NCI-H1048 (cell line): ENCODE data around the gene A4GNT.
"Not testable (repeated sequence)": the region's sequence is repeated elsewhere in the genome, so short reads cannot be mapped to it uniquely, and the experiment has no call there.

Source experiments
- DNase-seq: peaks from one replicate; lab custom pipeline; 2025; lab: John Stamatoyannopoulos, UW

A4GNT gene

DNA sequence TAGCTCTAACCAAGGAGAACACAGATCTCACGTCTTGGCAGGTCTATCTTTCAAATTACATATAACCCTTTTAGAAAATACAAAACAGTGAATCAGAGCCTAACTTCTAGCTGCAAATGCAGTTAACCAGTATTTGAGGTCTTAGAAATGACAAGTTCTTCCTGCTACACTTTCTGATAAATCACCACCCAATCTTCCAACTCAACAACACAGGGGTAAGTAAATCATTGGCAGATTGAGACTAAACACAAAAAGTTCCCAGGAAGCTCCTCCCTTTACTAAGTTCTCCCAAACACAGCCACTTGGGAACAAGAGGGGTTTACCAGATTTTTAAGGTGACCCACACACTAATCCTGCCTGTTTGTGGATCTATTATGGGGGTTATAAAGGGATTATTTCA, at the start of gene A4GNT:
A4GNT (minus strand) TSS at position 152 of the 400 bp plus-strand sequence. CDS start 1,134 bp downstream, outside the sequence.
- DNase-seq, result no peak

DNA sequence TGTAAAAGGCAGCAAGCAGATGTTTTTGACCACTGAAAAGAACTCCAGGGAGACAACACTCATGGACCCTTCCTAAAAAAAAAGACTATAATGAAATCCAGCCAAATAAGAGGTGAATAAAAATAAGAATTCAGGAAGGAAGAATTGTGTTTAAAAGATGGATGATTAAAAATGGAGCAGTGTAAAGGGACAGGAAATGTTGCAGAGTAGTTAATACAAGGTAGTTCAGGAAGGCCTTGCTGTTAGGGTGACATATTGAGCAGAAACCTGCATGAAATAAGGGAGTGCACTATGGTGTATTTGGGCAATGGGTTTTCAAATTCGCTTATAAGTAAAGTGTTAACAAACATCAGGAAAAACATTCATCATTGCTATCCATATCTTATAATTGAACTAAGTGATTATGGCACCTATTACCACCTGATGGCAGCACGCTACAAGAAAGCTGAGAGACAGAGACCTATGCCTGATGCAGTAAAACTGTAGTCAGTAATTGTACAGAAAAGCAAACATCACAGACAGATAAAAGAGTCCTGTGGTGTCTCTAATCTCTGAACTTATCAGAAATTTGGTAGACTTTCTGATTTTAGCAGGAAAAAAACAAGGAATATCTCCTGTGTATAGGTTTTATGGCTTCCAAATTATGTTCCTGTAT, 48.3 kb upstream of the A4GNT start:
- no peak for DNase-seq

- peak; percentile 90 for DNase-seq
Measured at GRCh38 chr3:138174421-138175131, 42.4 kb upstream of the A4GNT start, which contains the start of gene DBR1. Gene DBR1, minus strand, starts transcription at chr3:138174921. Its CDS starts 126 bp downstream, at chr3:138174795.

GRCh38 chr3:138173769-138174420, 41.7 kb upstream of the A4GNT start:
- no peak for DNase-seq

- no peak for DNase-seq
Measured at GRCh38 chr3:138172625-138173024, 40.4 kb upstream of the A4GNT start.

- DNase-seq, result no peak
Measured at GRCh38 chr3:138165061-138165460, 32.9 kb upstream of the A4GNT start.

DNA sequence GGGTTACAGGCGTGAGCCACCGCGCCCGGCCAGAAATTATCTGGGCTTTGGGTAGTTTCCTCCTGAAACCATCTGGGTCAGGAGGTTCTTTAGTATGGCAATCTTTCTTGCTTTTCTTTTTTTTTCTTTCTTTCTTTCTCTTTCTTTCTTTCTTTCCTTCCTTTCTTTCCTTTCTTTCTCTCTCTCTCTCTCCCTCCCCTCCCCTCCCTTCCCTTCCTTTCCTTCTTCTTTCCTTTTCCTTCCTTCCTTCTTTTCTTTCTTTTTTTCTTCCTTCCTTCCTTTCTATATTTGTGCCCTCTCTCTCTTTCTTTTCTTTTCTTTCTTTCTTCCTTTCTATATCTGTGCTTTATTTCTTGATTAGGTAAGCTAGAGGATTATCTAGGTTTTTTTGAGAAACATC, 25.6 kb upstream of the A4GNT start:
- no peak for DNase-seq

DNA sequence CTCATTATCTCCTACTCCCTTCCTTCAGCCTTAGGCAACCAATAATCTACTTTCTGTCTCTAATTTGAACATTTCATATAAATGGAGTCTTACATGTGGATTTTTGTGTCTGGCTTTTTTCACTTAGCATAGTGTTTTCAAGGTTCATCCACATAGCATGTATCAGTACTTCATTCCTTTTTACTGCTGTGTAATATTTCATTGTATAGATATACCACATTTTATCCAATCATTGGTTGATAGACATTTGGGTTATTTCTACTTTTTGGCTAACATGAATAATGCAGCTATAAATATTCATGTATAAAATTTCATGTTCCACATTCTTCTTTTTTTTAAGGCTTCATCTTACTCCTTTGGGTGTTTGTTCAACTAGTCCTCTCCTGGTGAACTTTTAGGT, 22.3 kb upstream of the A4GNT start:
- no peak for DNase-seq

- no peak for DNase-seq
Measured at GRCh38 chr3:138148503-138148902, 16.3 kb upstream of the A4GNT start.

DNA sequence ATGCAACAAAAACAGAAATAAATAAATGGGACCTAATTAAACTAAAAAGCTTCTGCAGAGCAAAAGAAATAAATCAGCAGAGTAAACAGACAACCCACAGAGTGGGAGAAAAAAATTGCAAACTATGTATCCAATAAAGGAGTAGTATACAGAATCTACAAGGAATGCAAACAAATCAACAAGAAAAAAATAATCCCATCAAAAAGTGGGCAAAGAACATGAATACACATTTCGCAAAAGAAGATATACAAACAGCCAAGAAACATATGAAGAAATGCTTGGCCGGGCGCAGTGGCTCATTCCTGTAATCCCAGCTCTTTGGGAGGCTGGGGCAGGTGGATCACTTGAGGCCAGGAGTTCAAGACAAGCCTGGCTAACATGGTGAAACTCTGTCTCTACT, 10.0 kb upstream of the A4GNT start:
- not testable (repeated sequence) for DNase-seq

DNA sequence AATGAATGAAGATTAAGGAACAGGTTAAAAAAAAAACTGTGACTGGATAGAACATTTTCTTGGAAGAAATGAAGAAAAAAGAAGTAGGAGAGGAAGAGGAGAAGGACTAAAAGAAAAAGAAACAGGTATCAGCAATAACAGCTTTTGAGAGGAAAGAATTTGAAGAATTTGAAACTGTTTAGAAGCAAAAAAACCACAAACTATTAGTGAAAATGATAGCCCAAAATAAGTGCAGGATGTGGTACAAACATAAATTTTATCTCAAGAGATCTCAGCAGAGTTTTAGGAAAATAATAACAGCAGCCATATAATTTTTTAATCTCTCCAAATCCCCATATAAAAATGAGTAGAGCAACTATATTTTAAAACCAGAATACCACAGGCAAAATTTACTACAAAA, 8.8 kb upstream of the A4GNT start:
- DNase-seq, result no peak

DNA sequence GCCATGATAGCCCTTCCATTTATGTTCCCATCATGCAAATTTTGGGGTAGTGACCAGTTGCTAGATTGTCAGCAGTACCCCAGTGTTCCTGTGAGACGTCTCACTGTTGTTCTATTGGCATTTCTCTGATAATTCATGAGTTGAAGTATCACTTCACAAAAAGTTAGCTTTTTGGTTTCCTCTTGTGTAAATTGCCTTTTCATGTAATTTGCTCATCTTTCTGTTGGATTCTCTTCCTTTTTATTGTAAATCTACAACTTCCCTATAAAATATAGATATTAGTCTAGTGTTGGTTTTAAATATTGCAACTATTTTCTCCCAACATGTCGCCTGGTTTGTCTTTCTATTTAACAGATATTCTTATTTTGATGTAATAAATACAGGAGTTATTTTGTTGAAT, 7.5 kb upstream of the A4GNT start:
- no peak for DNase-seq

GRCh38 chr3:138137861-138138260, 5.7 kb upstream of the A4GNT start:
- no peak for DNase-seq

GRCh38 chr3:138136201-138136600, 4.0 kb upstream of the A4GNT start:
- no peak for DNase-seq

DNA sequence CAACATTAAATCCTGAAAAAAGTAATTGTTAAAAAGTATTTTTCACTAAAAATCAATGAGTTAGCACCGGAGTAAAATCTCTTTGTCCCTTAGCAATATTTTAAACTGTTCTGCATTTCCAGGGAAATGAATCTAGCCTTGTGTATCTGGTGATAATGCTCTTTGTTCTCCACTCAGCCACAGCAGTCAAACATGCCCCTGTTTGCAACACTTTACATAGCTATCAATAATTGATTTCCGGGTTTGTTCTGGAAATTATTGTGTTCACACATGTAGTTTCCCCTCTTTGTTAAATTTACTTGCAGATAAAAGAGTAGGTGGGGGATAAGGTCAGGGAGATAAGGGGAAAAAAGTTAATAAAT, 3.6 kb upstream of the A4GNT start:
- no peak for DNase-seq

- no peak for DNase-seq
Measured at GRCh38 chr3:138135146-138135832, 3.1 kb upstream of the A4GNT start.

DNA sequence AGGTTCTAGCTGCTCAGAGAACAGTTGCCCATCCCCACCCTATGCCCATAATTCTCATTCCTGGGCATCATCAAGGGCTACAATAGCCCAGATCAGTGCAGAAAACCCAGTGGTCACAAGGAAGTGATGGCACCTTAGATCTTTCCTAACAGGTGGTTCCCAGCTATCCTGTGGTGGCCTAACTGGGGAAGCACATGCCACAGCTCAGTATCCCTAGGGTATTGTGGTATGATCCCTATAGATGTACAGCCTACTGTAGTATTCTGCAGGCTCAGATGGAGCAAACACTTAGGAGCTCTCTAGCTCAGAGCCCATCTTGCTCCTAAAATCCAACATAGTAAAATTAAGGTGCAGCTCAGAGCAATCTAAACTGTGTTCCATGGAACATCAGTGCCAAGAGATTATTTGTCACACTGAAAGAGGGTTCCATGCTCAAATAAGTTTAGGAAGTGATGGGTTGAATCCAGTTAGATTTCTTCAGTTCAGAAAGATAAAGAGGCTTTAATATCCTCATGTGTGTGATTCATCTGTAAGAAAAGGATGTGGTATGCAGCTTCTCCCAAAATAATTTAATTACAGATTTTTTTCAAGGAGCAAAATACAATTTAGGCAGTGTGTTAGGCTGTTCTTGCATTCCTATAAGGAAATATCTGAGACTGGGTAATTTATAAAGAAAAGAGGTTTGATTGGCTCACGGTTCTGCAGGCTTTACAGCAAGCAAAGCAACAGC, 4.4 kb downstream of the A4GNT start:
- no peak for DNase-seq

- no peak for DNase-seq
Measured at GRCh38 chr3:138125548-138126221, 6.5 kb downstream of the A4GNT start.

- no peak for DNase-seq
Measured at GRCh38 chr3:138124706-138125355, 7.4 kb downstream of the A4GNT start.

DNA sequence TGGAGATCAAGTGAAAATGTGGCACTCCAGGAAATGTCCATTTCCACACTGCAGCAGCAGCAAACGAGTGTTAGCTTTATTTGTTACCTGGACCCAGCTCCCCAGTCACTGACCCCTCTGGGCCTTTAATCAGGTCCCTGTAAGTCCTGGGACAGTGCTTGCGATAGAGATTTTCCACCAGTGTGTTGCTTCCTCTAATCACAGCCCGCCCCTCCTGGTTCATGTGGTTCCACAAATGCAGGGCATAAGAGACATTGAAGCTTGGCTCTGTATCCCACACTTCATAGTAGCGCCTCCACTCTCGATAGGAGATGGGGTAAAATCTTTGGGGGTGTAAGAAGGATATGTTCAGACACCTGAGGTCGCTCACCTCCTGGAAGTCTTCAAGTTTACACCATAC, 8.0 kb downstream of the A4GNT start:
- no peak for DNase-seq

DNA sequence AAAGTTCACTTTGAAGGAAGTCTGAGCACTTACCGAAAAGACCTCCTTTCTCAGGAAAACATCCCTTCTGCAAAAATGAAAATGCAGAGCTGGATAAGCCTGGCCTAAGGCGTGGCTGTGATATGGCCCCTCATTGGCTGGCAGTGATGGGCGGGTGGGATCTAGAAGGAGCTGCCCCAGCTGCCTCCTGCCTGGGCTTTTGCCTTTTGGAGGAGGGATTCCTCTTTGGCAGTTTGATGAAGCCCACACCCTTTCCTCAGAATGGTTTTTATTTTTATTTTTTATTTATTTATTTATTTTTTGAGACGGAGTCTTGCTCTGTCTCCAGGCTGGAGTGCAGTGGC, 12.8 kb downstream of the A4GNT start:
- DNase-seq, result no peak
